Nephron (organoid): Measurements from ENCODE around the gene PRRT3.

Source experiments
- H3K27ac Mint-ChIP-seq, 3 experiments: 2 replicates each; pipeline ENCODE4 v1.8.0; 2020; ENCODE audit warnings: mixed read lengths in 3 of 3, mild to moderate bottlenecking in 2 of 3, moderate library complexity in 1 of 3
- H3K27me3 Mint-ChIP-seq: 2 replicates; pipeline ENCODE4 v1.8.0; 2021; ENCODE audit warnings: low read depth, mild to moderate bottlenecking, moderate library complexity, mixed read lengths
- H3K36me3 Mint-ChIP-seq: 2 replicates; pipeline ENCODE4 v1.8.0; 2020; ENCODE audit warnings: low read depth, mixed read lengths
- H3K4me1 Mint-ChIP-seq: 2 replicates; pipeline ENCODE4 v1.8.0; 2020; ENCODE audit warnings: mixed read lengths
- H3K4me3 Mint-ChIP-seq, 3 experiments: 2 replicates each; pipeline ENCODE4 v1.8.0; 2020; ENCODE audit warnings: mild to moderate bottlenecking in 3 of 3, mixed read lengths in 3 of 3, moderate library complexity in 2 of 3
- H3K9me3 Mint-ChIP-seq: 2 replicates; pipeline ENCODE4 v1.8.0; 2020; ENCODE audit warnings: mixed read lengths
- CTCF ChIP-seq, 3 experiments: fragments of 200-600 bp; sonication (generic); IDR thresholded peaks; one replicate each; pipeline ENCODE4 v1.5.0; 2021; ENCODE audit warnings: antibody characterized with exemption in 3 of 3; ENCODE audit not compliant: unreplicated experiment in 3 of 3

Gene PRRT3

DNA sequence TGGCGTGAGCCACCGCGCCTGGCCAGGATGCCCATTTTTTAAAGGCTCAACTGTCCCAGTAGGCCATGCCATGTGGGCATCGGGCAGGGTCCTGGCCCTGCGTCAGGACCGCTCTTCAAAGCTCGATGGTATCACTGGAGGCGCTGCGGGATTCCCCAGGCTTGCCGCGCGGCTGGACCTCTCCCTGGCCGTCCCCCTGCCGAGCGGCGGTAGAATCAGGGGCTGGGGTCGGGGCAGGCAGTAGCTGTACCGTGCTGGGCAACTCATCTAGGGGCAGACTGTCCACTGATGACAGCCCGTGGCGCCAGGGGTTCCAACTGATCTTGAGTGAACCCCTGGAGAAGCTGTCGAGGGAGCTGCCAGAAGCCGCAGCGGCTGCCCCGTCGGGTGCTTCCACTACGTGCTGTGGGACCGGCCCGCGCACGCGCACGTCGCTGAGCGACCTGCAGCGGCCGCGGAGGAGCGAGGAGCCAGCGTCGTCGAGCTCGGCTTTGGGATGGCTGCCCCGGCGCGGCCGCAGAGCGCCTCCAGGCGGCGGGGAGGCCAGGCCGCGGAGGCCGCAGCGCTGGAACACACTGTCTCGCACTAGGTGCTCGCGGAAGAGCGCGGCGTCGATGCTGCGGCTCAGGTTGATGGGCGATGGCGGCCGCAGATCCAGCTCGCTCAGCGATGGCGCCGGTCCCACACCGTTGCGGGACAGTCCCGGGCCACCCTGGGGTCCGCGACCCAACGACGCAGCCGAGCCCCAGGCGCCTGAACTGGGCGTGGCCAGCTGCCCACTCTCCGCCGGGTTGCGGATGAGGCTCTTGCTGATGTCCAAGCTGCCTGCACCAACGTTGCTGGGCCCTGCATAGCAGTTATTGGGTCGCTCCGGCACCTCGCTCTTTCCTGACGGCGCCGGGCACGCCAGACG, 5.8 kb downstream of the PRRT3 start:
- Mint-ChIP-seq H3K27me3 (no peaks in the 10 kb centered on the region), H3K4me3 (peak overlapping the region; percentile 88 to 89 (median 89)), H3K27ac (peak overlapping the region in 1 of 3 experiments; percentile 66), H3K36me3 (peaks cover 5% of the 10 kb centered on the region), H3K9me3 (no peaks in the 10 kb centered on the region), H3K4me1 (peaks cover under 1% of the 10 kb centered on the region)
- TF ChIP-seq CTCF (IDR thresholded peaks at IDR 0.05; ENCODE audit: unreplicated experiment in 3 of 3) = peak; percentile 69 to 77 (median 73)

DNA sequence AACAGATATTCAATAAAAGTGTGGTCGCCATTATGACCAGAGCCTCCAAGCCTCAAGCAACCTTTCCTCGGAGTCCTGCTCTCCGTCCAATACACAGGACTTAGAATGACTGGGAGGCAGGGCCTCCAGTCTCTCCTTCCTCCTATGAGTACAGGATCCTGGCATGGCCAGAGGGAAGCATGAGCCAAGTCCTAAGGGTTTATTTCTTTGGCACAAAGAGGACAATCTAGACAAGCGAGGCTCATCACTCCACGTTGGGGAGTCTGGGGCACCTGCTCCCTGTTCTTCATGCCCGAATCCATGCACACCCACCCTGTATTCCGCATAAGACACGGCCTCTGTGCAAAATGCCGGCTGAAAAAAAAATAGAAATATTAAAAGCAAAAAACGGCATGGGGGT, 6.8 kb downstream of the PRRT3 start:
- no peaks in the 10 kb centered on the region for H3K4me1 Mint-ChIP-seq
- no peak for TF ChIP-seq CTCF (IDR thresholded peaks at IDR 0.05; ENCODE audit: unreplicated experiment in 3 of 3)
- no peaks in the 10 kb centered on the region for H3K27me3 Mint-ChIP-seq
- no peak overlapping the region for H3K27ac Mint-ChIP-seq
- peaks cover 9% of the 10 kb centered on the region for H3K36me3 Mint-ChIP-seq
- H3K4me3 Mint-ChIP-seq = peak overlapping the region; percentile 57 to 77 (median 64)
- no peaks in the 10 kb centered on the region for H3K9me3 Mint-ChIP-seq

DNA sequence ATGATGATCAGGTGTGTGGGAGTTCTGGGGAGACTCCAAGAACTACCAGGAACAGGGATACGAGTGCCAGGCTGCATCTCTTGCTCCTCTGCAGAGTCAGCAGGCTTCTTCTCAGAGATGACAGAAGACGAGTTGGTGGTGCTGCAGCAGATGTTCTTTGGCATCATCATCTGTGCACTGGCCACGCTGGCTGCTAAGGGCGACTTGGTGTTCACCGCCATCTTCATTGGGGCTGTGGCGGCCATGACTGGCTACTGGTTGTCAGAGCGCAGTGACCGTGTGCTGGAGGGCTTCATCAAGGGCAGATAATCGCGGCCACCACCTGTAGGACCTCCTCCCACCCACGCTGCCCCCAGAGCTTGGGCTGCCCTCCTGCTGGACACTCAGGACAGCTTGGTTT, 7.9 kb downstream of the PRRT3 start:
- Mint-ChIP-seq H3K4me3 (peak overlapping the region in 2 of 3 experiments; percentile 46 to 47), H3K36me3 (peaks cover 9% of the 10 kb centered on the region), H3K4me1 (no peaks in the 10 kb centered on the region), H3K9me3 (no peaks in the 10 kb centered on the region), H3K27ac (no peak overlapping the region), H3K27me3 (no peaks in the 10 kb centered on the region)
- TF ChIP-seq CTCF (IDR thresholded peaks at IDR 0.05; ENCODE audit: unreplicated experiment in 3 of 3) = no peak

GRCh38 chr3:9942934-9943690, 9.1 kb downstream of the PRRT3 start:
- H3K9me3 Mint-ChIP-seq = no peaks in the 10 kb centered on the region
- peak overlapping the region in 1 of 3 experiments; percentile 45 for H3K4me3 Mint-ChIP-seq
- no peaks in the 10 kb centered on the region for H3K4me1 Mint-ChIP-seq
- no peak overlapping the region for H3K27ac Mint-ChIP-seq
- H3K36me3 Mint-ChIP-seq = peaks cover 9% of the 10 kb centered on the region
- H3K27me3 Mint-ChIP-seq = no peaks in the 10 kb centered on the region
- no peak for TF ChIP-seq CTCF (IDR thresholded peaks at IDR 0.05; ENCODE audit: unreplicated experiment in 3 of 3)

DNA sequence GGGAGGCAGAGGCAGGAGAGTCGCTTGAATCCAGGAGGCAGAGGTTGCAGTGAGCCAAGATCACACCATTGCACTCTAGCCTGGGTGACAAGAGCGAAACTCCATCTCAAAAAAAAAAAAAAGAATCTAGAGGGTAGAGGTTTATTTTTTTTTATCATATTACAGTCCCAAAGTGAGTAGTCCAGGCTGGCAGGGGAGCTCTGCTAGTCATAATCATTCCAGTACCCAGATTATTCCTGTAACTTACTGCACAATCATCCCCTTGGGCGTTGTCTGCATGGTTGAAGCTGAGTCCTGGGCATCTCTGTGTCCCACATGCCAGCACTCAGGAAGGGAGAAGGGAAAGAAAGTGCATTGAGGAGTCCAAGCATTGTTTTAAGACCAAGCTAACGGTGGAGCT, 10.0 kb downstream of the PRRT3 start:
- no peak overlapping the region for H3K4me3 Mint-ChIP-seq
- H3K27me3 Mint-ChIP-seq = no peaks in the 10 kb centered on the region
- H3K27ac Mint-ChIP-seq = no peak overlapping the region
- no peaks in the 10 kb centered on the region for H3K4me1 Mint-ChIP-seq
- H3K36me3 Mint-ChIP-seq = peaks cover 9% of the 10 kb centered on the region
- TF ChIP-seq CTCF (IDR thresholded peaks at IDR 0.05; ENCODE audit: unreplicated experiment in 3 of 3) = no peak
- no peaks in the 10 kb centered on the region for H3K9me3 Mint-ChIP-seq
